ENCODE results near the gene UBE2D2. TPM values are rescaled to one million over a fixed set of nuclear protein-coding genes. Genes with fewer than 3 reads are reported as not detected.

UBE2D2 gene
- total and polyA plus RNA-seq, 2 of the 4 experiments (the other 2 are of a cell fraction): 26.9 to 35.7 TPM

DNA sequence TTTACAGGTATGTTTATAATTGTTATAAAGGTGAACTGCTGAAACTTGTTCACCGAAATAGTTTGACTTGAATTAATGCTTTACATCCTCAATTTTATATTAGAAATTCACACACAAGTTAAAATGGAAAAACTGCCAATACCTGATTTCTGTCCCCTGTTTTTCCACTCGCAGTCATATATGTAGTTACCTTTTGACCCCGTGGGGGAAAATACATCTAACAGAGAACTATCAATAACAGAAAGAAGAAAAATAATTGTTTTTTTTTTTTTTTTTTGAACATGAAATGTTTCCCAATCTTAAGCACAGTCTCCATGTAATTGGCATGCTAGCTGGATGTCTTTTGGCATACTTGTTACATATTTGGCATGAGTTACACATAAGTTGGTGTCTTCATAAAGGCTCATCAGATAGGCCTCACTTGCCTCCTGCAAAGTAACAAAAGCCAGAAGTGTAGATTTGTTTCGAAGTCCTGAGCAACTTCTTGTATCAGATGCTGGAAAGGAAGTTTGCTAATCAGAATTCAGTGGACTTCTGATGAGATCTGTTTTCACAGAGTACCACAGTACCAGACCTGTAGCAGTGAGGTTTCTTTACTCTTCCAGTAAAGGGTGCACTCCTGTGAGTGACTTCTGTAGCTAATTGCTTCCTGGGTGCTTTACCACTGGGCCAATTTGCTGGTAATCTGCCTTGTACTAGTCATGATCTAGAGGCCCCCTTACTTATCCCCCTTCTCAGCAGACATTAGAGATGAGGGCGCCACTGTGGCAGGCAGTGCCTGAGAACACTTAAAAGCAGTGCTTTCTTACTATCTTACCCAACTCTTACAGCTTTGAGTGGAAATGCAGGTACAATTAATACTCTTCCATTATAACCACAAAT, 50.8 kb downstream of the UBE2D2 start:
- no peaks in the 10 kb centered on the region for H3K9me3 ChIP-seq (ENCODE audit: control insufficient read depth, insufficient read depth, low read length)
- H2AFZ ChIP-seq (replicated peaks; ENCODE audit: low read length, poor library complexity): no peak overlapping the region
- POLR2A ChIA-PET (ENCODE audit: unreplicated experiment): no interaction called here
- H3K79me1 ChIP-seq (ENCODE audit: low read depth in 1 of 2, low read length in 2 of 2): peaks cover 24 to 48% of the 10 kb centered on the region in 2 experiments
- no peak overlapping the region for H4K8ac ChIP-seq (ENCODE audit: low read depth in 2 of 2, low read length in 2 of 2)
- in situ Hi-C loops (cut with MboI; ENCODE audit: low sequenced_read_pairs): no loop called here
- H3K4me3 ChIP-seq (ENCODE audit: insufficient read depth, low read depth, low read length): no peak overlapping the region
- CTCF ChIA-PET: interaction anchor here (1.0 kb wide), 1 partner anchor 37 kb away, joined by 4 read pairs; no protein-coding TSS in a partner anchor
- H3K9me1 ChIP-seq (ENCODE audit: insufficient read depth, low read length): no peaks in the 10 kb centered on the region
- peaks cover 11% of the 10 kb centered on the region; the same call in 1 of the 2 replicates for H4K20me1 ChIP-seq (ENCODE audit: insufficient read depth, low read length)
- no peak overlapping the region for H3K9ac ChIP-seq (ENCODE audit: low read depth, low read length)
- BruUV-seq (replicated peaks): no TSS peak
- H3K27ac ChIP-seq (ENCODE audit: insufficient read depth, low read length): no peak overlapping the region
- peaks cover 9% of the 10 kb centered on the region for H3K36me3 ChIP-seq (ENCODE audit: control insufficient read depth, insufficient read depth, low read length)
- H3K23ac ChIP-seq (ENCODE audit: low read depth, low read length): peak overlapping the region; percentile 37
- WGBS, 2 experiments (ENCODE audit: extremely low coverage in 2 of 2, insufficient read length in 1 of 2): no CpG with 5 or more reads among the region's 5 CpGs
- no peak overlapping the region for H2BK20ac ChIP-seq (ENCODE audit: low read depth, low read length)
- H3K4me1 ChIP-seq (ENCODE audit: control insufficient read depth, insufficient read depth, low read length): no peaks in the 10 kb centered on the region
- dilution Hi-C loops (cut with HindIII; ENCODE audit: low sequenced_read_pairs, unreplicated experiment): no loop called here
- H4K91ac ChIP-seq (ENCODE audit: insufficient read depth, low read depth, low read length): no peak overlapping the region
- ATAC-seq (ENCODE audit: low read depth): no peak
- no peak overlapping the region for H2AK5ac ChIP-seq (ENCODE audit: low read depth, low read length)
- no peak overlapping the region for H3K18ac ChIP-seq (ENCODE audit: low read depth, low read length)
- H3K4ac ChIP-seq (ENCODE audit: low read depth, low read length): no peak overlapping the region
- H2BK5ac ChIP-seq (ENCODE audit: low read depth, low read length, poor library complexity, severe bottlenecking): no peak overlapping the region
- no peak overlapping the region for H2BK120ac ChIP-seq (ENCODE audit: low read depth, low read length)
- no peak overlapping the region for H3K4me2 ChIP-seq (ENCODE audit: low read depth, low read length)
- no peak overlapping the region for H2AK9ac ChIP-seq (replicated peaks; ENCODE audit: low read depth, low read length, poor library complexity)
- no peak for DNase-seq
- H2BK15ac ChIP-seq (ENCODE audit: low read depth, low read length): no peak overlapping the region
- TF ChIP-seq CHD1 (IDR thresholded peaks at IDR 0.05; ENCODE audit: low read depth, low read length) (no peak), BHLHE40 (IDR thresholded peaks at IDR 0.05; ENCODE audit: low read depth, low read length) (no peak), MAFK (IDR thresholded peaks at IDR 0.05; ENCODE audit: low read depth, low read length) (no peak), RAD21 (IDR thresholded peaks at IDR 0.05; ENCODE audit: low read length) (no peak), SMC3 (IDR thresholded peaks at IDR 0.05; ENCODE audit: low read depth, low read length) (no peak), RCOR1 (IDR thresholded peaks at IDR 0.05; ENCODE audit: insufficient replicate concordance, low read length) (no peak), FOS (IDR thresholded peaks at IDR 0.05; ENCODE audit: low read depth, low read length) (no peak), MXI1 (IDR thresholded peaks at IDR 0.05; ENCODE audit: borderline replicate concordance, low read depth, low read length) (no peak), MAZ (IDR thresholded peaks at IDR 0.05; ENCODE audit: borderline replicate concordance, low read depth, low read length) (no peak)
- TF ChIP-seq, protein P1, sequence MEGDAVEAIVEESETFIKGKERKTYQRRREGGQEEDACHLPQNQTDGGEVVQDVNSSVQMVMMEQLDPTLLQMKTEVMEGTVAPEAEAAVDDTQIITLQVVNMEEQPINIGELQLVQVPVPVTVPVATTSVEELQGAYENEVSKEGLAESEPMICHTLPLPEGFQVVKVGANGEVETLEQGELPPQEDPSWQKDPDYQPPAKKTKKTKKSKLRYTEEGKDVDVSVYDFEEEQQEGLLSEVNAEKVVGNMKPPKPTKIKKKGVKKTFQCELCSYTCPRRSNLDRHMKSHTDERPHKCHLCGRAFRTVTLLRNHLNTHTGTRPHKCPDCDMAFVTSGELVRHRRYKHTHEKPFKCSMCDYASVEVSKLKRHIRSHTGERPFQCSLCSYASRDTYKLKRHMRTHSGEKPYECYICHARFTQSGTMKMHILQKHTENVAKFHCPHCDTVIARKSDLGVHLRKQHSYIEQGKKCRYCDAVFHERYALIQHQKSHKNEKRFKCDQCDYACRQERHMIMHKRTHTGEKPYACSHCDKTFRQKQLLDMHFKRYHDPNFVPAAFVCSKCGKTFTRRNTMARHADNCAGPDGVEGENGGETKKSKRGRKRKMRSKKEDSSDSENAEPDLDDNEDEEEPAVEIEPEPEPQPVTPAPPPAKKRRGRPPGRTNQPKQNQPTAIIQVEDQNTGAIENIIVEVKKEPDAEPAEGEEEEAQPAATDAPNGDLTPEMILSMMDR (conservative IDR thresholded peaks at IDR 0.05; ENCODE audit: low read depth, low read length): no peak
- no peak overlapping the region for H3K14ac ChIP-seq (replicated peaks; ENCODE audit: low read depth, low read length)
- H3K27me3 ChIP-seq (ENCODE audit: control insufficient read depth, insufficient read depth, low read length): no peaks in the 10 kb centered on the region
- intact Hi-C loops (cut with micrococcal nuclease): no loop called here
- no peak overlapping the region for H4K5ac ChIP-seq (ENCODE audit: low read depth, low read length)
- no peak overlapping the region for H3K56ac ChIP-seq (ENCODE audit: extremely low read depth, insufficient read depth, low read length)
